GM21576 (cell line): ENCODE measurements around the gene C17orf75.

Source experiments
- ATAC-seq: cut with Tn5 transposase; IDR thresholded peaks from one replicate; pipeline ENCODE4 v1.9.1; 2021; ENCODE audit warnings: mild to moderate bottlenecking, moderate library complexity; ENCODE audit not compliant: unreplicated experiment

C17orf75 gene

GRCh38 chr17:32305049-32305448 lies 36.9 kb downstream of the C17orf75 start:
- ATAC-seq, result no peak

DNA sequence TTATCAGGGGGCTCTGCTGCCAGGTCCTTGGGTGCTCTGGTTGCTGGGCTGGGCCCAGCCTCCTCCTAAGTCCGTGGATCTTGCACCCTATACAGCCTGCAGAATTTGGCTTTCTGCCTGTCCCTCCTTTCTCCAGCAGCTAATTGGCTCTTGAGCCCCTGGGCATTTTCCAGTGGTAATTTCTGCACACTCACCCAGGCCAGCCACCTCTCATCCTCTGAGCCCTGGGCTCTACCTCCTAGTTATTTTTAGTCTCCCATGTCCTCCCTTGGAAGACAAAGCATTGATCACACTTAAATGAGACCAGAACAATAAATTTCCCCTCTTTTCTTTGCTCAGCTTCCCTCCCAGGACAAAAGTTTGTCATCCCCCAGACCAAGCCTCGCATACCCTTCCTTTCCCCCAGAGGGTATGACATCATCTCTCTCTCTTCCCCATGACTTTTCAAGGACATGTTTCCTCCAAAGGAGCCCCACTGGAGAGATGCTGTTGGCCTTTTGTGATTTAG lies 38.1 kb downstream of the C17orf75 start:
- ATAC-seq, result no peak

DNA sequence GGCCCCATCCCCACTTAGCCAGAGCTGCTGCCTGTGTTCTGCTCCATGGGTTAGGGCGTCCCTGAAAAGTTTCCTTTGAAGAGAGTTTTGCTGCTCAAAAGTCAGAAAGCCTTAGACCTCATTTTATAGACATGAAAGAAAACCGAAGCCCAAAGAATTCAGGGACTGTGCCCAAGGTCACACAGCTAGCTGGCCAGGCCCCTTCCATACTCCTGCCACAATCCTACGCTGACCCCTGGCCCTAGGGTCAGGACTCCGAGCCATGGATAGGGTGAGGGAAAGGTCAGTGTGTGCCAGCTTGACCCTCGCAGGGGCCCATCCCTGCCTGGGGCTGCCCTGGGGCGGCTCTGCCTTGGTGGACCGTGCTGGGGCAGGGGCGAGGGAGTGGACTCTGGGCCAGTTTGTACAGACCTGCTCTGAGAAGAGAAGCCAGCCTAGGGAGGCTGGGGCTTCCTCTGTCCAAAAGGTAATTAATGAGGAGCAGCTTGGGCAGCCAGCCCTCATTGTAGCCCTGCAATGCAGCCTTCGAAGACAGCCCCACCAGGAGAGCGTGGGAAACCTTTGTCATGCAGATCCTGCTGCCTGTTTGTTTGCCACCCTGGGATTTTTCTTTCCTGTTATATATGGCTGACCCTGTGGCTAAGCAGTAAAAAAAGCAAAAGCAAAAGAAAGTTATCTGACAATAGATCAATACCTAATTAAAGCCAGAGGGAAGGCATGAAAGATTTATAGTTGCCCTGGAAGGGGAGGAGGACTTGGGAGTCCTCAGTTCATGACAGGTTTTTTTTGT lies 38.9 kb downstream of the C17orf75 start:
- ATAC-seq, result no peak

- no peak for ATAC-seq
Observed at GRCh38 chr17:32302037-32302436, 39.9 kb downstream of the C17orf75 start.

DNA sequence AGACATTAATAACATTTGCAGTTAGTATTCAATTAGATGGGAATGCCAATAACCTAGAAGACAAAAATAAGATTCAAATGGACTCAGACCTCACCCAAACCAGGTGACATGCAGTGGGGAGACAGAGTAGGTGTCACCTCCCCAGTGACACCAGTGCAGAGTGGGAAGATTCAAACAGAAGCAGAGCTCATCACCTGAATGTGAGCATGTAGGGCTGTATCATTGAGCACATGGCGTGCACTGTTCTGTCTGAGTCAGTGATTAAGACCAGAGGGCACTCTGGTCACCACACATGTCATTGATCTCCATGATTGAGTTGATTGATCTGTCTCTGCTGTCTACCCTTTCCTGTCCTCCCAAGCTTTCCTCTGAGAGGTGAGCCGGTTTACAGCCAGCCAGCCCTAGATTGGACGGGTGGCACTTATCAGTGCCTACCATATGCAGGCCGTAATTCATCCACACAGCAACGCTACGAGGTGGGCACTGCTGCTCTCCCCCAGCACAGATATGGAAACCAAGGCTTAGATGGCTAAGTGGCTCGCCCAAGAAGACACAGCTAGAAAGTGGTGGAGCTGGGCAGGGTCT lies 42.3 kb downstream of the C17orf75 start:
- ATAC-seq, result no peak

GRCh38 chr17:32298721-32299579 lies 43.0 kb downstream of the C17orf75 start:
- no peak for ATAC-seq

DNA sequence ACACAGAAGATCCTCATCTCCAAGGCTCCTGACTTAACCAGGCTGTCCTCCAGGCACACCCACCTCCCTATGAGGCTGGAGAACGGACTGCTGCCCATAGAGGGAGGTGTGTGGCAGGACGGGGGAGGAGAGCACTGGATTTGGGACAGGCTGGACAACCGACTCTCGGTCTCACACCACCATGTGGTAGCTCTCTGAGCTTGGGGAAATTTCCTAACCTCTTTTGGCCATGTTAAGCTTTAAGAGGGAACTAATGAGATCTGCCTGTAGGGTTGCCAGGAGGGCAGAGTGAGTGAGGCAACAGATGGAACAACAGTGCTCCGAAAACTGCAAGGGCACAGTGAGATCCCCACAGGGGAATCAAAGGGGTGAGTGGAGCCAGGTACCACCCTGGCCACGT lies 43.7 kb downstream of the C17orf75 start:
- ATAC-seq, result no peak

GRCh38 chr17:32297860-32298259 lies 44.1 kb downstream of the C17orf75 start:
- no peak for ATAC-seq

DNA sequence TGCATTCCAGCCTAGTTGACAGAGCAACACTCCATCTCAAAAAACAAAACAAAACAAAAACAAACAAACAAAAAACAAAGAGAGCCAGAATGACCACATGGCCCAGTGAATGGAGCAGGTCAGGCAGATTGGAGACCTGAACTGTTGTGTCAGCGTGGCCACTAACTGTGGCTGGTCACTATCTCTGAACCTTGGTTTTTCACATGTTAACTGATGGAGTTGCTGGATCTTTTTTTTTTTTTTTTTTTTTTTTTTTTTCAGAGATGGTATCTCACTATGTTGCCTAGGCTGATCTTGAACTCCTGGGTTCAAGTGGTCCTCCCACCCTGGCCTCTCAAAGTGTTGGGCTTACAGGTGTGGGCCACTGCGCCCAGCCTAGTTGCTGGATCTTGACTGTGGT lies 44.5 kb downstream of the C17orf75 start:
- ATAC-seq, result no peak

- ATAC-seq, result no peak
Observed at GRCh38 chr17:32292094-32292493, 49.9 kb downstream of the C17orf75 start.

- ATAC-seq, result no peak
Observed at GRCh38 chr17:32289471-32290070, 52.4 kb downstream of the C17orf75 start.

DNA sequence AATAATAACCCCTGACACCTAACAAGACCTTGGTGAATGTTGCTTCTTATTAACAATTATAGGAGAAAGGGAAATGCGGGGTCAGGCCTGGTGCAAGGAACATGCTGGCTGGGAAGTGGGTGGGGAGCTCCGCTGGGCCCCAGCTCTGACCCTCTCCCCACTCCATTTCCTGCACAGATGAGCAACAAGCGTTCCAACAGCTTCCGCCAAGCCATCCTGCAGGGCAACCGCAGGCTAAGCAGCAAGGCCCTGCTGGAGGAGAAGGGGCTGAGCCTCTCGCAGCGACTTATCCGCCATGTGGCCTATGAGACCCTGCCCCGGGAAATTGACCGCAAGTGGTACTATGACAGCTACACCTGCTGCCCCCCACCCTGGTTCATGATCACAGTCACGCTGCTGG lies 53.4 kb downstream of the C17orf75 start:
- ATAC-seq, result no peak

GRCh38 chr17:32287804-32288511 lies 54.0 kb downstream of the C17orf75 start:
- no peak for ATAC-seq

GRCh38 chr17:32286518-32286900 lies 55.5 kb downstream of the C17orf75 start:
- ATAC-seq, result no peak

DNA sequence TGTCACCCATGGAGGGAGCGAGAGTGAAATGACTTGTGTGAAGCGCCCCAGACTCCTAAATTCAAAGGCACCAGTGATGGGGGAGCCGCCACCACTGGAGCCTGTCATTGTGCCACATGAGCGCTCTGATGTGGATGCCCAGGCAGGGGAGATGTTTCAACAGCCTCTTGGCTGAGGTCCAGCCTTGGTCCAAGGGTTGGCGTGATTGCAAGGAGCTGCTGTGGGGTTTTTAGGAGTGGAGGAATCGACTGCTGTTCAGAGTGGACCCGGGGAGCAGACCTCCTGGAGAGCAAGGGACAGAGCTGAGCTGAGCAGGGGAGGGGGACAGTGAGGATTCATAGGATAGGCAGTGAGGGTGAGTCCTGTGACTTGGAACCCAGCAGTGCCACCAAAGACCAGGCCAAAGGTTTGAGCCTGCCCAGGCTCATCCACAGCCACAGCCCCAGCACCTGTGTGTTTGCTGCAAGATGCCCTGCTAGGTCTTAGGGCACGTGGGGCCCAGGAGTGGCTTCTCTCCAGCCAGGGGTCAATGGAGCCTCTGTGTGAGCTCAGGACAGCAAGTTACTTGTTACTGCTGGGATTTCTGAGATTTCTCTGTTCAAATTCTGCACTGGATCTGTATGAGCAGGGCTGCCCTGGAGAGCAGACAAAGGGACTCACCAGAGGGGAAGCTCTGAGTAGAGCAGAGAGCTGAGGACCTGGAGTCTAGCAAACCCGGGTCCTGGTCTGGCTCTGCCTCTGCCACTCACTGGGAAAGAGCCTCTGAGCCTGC lies 56.0 kb downstream of the C17orf75 start:
- no peak for ATAC-seq

- ATAC-seq, result no peak
Observed at GRCh38 chr17:32285306-32285705, 56.7 kb downstream of the C17orf75 start.

DNA sequence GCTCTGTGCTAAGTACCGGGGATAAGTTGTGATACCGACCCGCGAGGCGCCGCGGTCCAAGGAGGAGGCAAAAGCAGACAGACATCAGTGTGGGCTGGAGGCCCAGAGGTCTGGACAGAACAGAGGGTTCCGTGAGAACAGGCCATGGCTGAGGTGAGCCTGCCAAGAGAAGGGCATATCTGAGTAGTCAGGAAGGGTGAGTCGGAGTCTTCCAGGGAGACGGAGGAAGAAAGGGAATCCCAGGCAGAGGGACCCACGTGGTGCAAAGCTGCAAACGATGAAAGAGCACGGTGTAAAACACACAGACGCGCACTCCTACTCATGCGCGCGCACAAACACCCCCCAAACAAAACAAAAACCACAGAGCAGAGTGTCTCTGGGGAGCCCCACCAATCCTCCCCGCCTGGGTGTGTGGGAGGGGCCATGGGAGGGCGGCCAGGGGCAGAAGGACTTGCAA lies 58.2 kb downstream of the C17orf75 start:
- no peak for ATAC-seq

GRCh38 chr17:32281011-32281451 lies 60.9 kb downstream of the C17orf75 start:
- no peak for ATAC-seq

- ATAC-seq, result no peak
Observed at GRCh38 chr17:32279891-32280716, 61.9 kb downstream of the C17orf75 start.
